Lower lobe of right lung (tissue), 2 donors: ENCODE data around the gene ARHGAP25. TPM values are rescaled to one million over a fixed set of nuclear protein-coding genes. Genes with fewer than 3 reads are reported as not detected.

Source experiments
- ATAC-seq, 2 donors: fragments of 200-7000 bp; cut with Tn5 transposase; one replicate each; pipeline ENCODE4 v1.9.1; 2020 to 2022; ENCODE audit warnings: mild to moderate bottlenecking in 2 of 2, moderate library complexity in 2 of 2
- DNase-seq: peaks from one replicate; pipeline ENCODE4 v3.0.0-alpha.2; 2020
- H3K27ac ChIP-seq: fragments of 200-600 bp; one replicate; pipeline ENCODE4 v1.8.0; 2022
- H3K27me3 ChIP-seq: fragments of 200-600 bp; one replicate; pipeline ENCODE4 v1.8.0; 2022; ENCODE audit warnings: low read depth
- H3K36me3 ChIP-seq: fragments of 200-600 bp; one replicate; pipeline ENCODE4 v1.8.0; 2022; ENCODE audit warnings: mild to moderate bottlenecking
- H3K4me1 ChIP-seq: fragments of 200-600 bp; one replicate; pipeline ENCODE4 v1.8.0; 2022
- H3K4me3 ChIP-seq: fragments of 200-600 bp; one replicate; pipeline ENCODE4 v1.8.0; 2022; ENCODE audit warnings: mild to moderate bottlenecking
- H3K9me3 ChIP-seq: fragments of 200-600 bp; one replicate; pipeline ENCODE4 v1.8.0; 2022
- CTCF ChIP-seq: fragments of 200-600 bp; IDR thresholded peaks from one replicate; pipeline ENCODE4 v1.8.0; 2022; ENCODE audit warnings: antibody characterized with exemption, mild to moderate bottlenecking
- intact Hi-C: fragments of 100-400 bp; cut with DNase I; formaldehyde crosslinking; loops from one replicate; pipeline ENCODE4 v1.11.0; 2022
- total RNA-seq: library from RNA; stranded (reverse); fragmentation: NEBNext Ultra II Directional; extraction: Animal tissue kit (Norgen Biotek cat#: 25700); gene quantifications from one replicate; pipeline ENCODE4 v1.2.1, GENCODE V29; 2021
- donor health status: DM: no; HTN: yes; CAD: no; lungs with severe emphysema.

The ARHGAP25 gene
- total RNA-seq, 1 donor from 2014 or later, result 48.5 TPM

GRCh38 chr2:68755071-68755470, 20.5 kb downstream of the ARHGAP25 start:
- Histone ChIP-seq H3K27me3 (no peaks in the 10 kb centered on the region), H3K4me1 (peaks cover 55% of the 10 kb centered on the region), H3K36me3 (no peaks in the 10 kb centered on the region), H3K27ac (no peak overlapping the region), H3K4me3 (no peak overlapping the region), H3K9me3 (peaks cover 5% of the 10 kb centered on the region)
- intact Hi-C loops, result loop anchor here (10.0 kb wide), 1 partner anchor 80 kb away; no protein-coding TSS in a partner anchor
- ATAC-seq (no peak), DNase-seq (no peak)
- no peak for TF ChIP-seq CTCF

DNA sequence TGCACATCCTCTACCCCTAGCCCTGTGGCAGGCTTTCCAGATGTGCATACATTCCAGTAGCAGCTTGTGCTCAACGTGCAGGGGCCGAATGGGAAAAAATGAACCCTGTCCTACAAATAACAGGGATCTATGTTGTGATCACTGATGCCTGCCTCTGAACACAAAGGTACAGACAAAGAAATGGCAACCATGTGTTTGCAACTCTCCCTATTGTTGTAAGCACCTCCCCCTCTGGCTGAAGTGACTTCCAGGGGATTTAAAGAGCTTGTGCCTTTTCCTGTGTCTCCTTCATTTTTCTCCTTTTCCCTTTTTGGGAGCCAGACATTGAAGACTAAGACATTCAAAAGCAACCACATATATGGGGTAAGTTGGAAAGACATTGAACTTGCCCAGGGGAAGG, 21.6 kb downstream of the ARHGAP25 start:
- Histone ChIP-seq H3K36me3 (no peaks in the 10 kb centered on the region), H3K4me3 (no peak overlapping the region), H3K9me3 (peaks cover 5% of the 10 kb centered on the region), H3K27ac (no peak overlapping the region), H3K27me3 (no peaks in the 10 kb centered on the region), H3K4me1 (peaks cover 55% of the 10 kb centered on the region)
- intact Hi-C loops, result loop anchor here (10.0 kb wide), 1 partner anchor 79 kb away; no protein-coding TSS in a partner anchor
- DNase-seq, result no peak
- no peak for TF ChIP-seq CTCF
- no peak for ATAC-seq

GRCh38 chr2:68757081-68757480, 22.5 kb downstream of the ARHGAP25 start:
- no peak for DNase-seq
- intact Hi-C loops, result loop anchor here (10.0 kb wide), 1 partner anchor 78 kb away; no protein-coding TSS in a partner anchor
- TF ChIP-seq CTCF, result no peak
- Histone ChIP-seq H3K4me1 (peaks cover 50% of the 10 kb centered on the region), H3K9me3 (peaks cover 5% of the 10 kb centered on the region), H3K27ac (no peak overlapping the region), H3K36me3 (no peaks in the 10 kb centered on the region), H3K27me3 (no peaks in the 10 kb centered on the region), H3K4me3 (no peak overlapping the region)
- ATAC-seq, result no peak

GRCh38 chr2:68762100-68762499, 27.5 kb downstream of the ARHGAP25 start:
- H3K27ac ChIP-seq, result peak overlapping the region; percentile 20
- ATAC-seq, result no peak
- TF ChIP-seq CTCF, result no peak
- intact Hi-C loops, result no loop called here
- no peaks in the 10 kb centered on the region for H3K36me3 ChIP-seq
- H3K9me3 ChIP-seq, result peaks cover under 1% of the 10 kb centered on the region
- no peak for DNase-seq
- no peak overlapping the region for H3K4me3 ChIP-seq
- H3K4me1 ChIP-seq, result peaks cover 54% of the 10 kb centered on the region
- H3K27me3 ChIP-seq, result no peaks in the 10 kb centered on the region

DNA sequence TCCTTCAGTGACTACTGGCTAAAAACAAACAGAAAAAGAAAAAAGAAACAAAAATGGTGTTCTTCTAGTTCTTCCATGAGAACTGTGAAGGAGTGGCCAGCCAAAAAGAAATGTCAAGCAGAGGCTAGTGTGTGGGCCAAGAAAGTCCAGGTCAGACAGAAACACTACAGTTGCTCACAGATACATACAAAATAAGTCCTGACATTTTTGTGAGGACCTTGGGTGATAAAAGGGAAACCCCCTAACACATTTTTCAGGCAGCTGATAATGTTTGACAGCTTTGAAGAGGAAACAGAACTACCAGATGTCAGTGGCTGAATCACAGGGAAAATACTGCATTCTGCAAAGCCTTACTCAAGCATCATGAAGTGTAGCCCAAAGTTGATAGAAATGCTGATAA, 28.1 kb downstream of the ARHGAP25 start:
- TF ChIP-seq CTCF, result no peak
- Histone ChIP-seq H3K36me3 (no peaks in the 10 kb centered on the region), H3K4me3 (no peak overlapping the region), H3K4me1 (peaks cover 60% of the 10 kb centered on the region), H3K27ac (peak overlapping the region; percentile 20), H3K9me3 (no peaks in the 10 kb centered on the region), H3K27me3 (no peaks in the 10 kb centered on the region)
- intact Hi-C loops, result no loop called here
- DNase-seq (no peak), ATAC-seq (peak in 1 of 2 donors; percentile 17)
